GM19468 (cell line): ENCODE results near the gene CDK5.
"Not testable (repeated sequence)": the region's sequence is repeated elsewhere in the genome, so short reads cannot be mapped to it uniquely, and the experiment has no call there.

Experiments
- ATAC-seq: cut with Tn5 transposase; IDR thresholded peaks from one replicate; pipeline ENCODE4 v1.9.1; 2021; ENCODE audit warnings: mild to moderate bottlenecking, moderate library complexity, moderate number of reproducible peaks; ENCODE audit not compliant: unreplicated experiment; ENCODE audit errors: extremely low read depth

CDK5 gene

DNA sequence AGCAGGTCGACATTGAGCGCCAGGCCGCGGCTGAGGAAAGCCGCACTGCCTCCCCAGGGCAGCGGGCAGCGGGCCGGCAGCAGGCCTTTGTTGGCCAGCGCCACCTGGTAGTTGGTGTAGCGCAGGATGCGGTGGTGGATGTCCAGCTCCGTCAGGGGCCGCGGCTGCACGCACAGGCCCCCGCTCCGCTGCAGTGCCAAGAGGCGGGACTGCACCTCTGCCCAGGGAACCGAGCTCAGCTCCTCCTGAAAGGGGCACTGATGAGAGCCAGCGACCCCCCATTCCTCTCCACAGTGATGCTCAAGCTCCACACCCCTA, 38.6 kb downstream of the CDK5 start:
- ATAC-seq: no peak

DNA sequence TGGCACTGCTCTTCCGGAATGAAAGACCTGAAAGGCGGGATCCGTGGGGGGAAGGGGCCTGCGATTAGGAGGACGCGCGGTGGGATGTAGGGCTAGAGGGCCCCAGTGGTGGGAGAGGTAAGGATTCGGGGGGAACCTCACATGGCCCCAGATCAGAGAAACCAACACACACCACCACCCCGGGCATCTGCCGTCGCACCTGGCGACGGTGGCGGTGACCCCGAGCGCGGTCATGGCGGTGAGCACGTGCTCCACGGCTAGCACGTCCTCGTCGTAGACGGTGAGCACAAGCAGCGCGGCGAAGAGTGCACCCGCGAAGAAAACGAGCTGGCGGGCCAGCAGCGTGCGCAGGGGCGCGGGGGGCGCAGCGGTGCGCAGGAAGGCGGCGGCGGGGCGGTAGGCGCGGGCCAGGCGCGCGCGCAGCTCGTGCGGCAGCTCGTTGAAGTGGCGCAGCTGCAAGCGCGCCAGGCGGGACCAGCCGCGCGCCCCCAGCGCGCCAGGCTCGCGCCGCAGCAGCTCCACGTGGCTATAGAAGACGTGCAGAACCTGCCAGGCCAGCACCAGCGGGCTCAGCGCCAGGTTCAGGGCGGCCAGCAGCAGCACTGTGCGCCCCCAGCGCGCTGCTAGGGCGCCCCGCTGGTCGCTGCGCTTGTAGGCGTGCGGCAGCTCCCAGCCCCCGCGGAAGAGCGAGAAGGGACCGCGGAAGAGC, 39.1 kb downstream of the CDK5 start:
- no peak for ATAC-seq

DNA sequence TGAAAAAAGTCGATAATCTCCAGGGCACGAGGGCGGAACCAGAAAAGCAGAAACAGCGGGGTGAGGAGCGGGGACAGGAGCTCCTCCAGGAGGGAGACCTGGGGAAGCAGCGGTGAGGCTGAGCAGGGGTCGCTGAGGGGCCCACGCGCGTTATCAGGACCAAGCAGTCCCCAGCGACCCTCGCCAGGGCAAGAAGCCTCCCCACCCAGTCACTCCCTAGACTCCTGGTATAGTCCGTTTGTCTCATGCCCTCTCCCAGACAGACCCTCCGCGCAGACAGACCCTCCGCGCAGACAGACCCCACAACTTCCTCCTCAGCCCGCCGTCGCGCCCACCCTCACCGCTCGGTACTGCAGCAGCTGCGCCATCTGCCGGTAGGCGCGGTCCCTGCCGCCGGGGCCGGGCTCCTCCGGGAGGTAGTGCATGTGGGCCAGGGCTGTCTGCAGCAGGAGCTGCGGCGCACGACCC, 39.7 kb downstream of the CDK5 start:
- ATAC-seq: no peak

DNA sequence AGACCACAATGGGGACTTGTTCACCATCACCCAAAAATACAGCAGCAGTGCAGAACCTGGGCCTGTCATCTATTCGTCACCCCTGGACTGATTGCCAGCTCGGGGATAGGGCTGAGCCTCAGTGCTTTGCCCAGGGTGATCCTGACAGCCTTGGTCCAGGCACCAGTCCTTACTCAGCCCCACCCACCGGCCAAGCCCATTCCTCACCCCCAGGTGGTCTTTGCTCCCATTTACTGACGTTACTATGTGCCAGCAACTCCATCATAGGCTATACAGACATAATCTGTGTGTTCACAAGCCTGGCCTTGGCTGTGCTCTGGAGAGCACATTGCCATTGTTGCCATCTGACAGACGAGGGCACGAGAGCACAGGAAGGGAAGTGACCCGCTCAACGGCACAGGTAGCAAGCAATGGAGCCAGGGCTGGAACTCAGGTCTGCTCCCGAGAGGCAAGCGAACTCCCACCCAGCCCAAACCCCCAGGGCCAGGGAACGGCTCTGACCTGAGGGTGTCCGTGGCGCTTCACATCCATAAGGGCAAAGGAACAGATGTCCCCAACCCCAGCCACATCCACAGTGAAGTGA, 40.2 kb downstream of the CDK5 start:
- ATAC-seq: no peak

DNA sequence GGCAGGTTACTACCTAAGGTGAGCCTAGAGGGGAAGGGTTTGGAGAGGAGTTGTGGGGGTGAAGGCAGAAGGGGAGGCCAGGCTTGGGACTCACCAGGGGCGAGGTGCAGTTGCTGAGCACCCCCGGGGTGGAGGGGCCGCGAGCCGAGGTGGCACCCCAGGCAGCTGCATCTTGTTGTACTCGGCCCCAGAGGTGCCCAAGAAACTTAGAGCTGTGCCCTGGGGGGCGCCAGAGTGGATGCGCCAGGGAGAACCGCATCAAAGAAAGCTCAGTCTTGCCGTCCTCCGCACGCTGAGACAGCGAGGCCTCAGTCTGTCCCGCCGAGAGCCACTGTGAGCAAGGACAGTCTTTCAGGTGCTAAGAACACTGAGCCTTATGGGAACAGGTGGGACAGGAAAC, 40.8 kb downstream of the CDK5 start:
- ATAC-seq: no peak

DNA sequence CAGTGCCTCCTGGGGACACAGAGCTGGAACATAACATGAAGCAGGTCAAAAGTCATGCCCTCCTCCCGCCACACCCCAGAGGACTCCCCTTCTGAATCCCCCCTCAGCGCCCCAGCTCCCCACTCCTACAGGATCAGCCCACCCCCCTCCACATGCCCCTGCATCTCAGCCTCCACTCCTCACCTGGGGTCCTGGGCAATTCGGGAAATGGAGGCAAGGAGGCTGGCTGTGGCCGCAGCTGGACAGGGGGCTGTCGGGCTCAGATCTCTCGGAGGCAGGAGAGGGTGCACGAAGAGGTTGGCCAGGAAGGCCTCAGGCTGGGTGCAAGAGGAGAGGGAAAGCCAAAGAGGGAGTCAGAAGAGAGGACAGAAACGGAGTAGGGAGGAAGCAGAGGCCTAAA, 41.2 kb downstream of the CDK5 start:
- no peak for ATAC-seq

DNA sequence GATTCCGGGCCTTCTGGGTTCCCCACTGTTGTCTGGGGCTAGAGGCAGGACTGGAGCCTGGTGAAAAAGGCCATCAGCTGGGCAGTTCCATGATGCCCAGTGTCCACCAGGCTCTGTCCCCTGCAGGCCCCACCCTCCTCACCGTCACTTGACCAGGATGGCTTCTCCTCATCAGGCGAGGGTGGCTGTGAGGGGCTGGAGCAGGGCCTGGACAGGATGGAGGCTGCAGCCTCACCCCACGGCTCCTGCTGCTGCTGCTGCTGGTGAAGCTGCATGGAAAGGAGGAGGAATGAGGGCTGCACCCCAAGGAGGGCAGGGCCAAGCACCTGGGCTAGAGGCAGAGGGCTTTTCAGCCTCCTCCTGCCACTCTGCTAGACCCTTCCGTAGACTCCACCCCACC, 41.7 kb downstream of the CDK5 start:
- no peak for ATAC-seq

DNA sequence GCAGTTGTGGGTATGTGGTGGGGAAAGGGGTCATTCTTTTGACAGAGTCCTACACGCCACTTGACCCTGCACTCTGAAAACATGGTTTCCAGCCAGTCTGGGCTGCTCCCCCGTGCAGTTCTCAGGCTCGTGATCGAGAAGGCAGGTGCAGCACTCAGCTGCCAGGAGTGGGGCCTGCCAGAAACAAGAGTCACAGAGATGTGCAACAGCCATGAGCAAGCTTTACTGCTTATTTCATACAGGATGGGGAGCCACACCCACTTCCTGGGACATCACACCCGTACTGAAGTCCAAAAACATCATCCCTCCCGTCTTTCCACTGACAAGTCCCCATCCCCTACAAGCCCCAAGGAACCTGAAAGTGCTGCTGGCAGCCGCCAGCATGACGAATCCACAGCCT, 42.7 kb downstream of the CDK5 start:
- no peak for ATAC-seq

DNA sequence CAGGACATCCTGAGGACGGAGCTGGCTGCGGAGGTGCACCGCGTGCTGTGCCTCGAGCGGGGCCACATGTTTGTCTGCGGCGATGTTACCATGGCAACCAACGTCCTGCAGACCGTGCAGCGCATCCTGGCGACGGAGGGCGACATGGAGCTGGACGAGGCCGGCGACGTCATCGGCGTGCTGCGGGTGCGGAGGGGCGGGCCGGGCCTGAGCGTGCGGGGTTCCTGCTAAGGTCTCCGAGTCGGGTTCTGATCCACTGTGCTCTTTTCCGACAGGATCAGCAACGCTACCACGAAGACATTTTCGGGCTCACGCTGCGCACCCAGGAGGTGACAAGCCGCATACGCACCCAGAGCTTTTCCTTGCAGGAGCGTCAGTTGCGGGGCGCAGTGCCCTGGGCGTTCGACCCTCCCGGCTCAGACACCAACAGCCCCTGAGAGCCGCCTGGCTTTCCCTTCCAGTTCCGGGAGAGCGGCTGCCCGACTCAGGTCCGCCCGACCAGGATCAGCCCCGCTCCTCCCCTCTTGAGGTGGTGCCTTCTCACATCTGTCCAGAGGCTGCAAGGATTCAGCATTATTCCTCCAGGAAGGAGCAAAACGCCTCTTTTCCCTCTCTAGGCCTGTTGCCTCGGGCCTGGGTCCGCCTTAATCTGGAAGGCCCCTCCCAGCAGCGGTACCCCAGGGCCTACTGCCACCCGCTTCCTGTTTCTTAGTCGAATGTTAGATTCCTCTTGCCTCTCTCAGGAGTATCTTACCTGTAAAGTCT, 43.8 kb downstream of the CDK5 start:
- ATAC-seq: no peak

DNA sequence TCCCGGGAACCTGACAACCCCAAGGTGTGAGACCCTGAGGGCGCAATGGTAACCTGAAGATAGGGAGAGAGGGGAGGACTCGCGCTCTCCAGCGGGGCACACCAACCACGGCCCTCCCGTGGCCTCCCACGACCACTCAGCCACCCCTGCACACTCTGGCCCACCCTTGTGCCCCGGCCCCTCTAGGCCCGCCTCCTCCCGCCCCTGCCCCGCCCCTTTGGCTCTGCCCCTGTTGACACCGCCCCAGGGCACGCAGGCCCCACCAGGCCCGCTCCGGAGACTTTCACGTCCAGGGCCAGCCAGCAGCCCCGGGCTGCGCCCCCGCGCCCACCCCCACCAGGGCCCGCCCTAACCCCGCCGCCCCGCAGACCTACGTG, 44.4 kb downstream of the CDK5 start:
- ATAC-seq: no peak

DNA sequence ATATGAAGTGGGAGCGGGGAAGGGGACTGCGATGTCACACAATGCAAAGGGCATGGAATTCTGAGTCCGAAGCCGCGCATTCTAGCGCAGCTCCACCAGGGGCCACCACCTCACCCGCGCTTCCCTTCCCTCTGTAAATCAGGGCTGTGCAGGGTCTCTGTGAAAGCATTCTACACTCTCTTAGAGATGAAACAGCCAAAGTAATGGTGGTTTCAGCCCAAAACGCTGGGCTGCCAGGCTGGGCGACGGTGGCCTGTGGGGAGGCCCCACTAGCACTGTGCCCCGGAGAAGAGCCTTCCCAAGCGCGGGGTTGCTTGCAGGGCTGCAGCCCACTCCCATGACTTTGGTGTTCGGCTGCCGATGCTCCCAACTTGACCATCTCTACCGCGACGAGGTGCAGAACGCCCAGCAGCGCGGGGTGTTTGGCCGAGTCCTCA, 44.8 kb downstream of the CDK5 start:
- ATAC-seq: no peak

DNA sequence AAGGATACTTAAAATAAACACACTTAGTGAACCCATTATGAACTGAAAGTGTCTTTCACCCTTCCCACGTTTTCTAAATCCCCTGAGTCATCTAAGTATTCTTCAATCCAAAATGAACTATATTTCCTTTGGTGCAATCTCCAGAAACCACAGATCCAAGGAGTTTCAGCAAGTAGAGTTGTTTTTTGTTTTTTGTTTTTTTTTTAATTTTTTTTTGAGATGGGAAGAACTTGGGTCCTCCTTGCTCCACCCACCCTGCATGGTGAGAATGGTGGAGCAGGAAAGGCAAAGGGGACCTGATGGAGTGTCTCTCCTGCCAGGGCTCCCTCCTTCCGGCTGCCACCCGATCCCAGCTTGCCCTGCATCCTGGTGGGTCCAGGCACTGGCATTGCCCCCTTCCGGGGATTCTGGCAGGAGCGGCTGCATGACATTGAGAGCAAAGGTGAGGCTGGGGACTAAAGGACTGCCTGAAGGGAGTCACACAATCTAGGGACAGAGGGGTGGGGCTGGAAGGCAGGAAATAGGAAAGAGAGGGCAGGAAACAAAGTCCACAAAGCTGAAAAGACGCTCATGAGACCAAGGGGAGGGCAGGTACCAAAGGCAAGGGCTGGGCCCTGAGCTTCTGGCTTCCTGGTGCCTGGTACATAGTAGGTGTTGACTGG, 45.5 kb downstream of the CDK5 start:
- ATAC-seq: no peak

DNA sequence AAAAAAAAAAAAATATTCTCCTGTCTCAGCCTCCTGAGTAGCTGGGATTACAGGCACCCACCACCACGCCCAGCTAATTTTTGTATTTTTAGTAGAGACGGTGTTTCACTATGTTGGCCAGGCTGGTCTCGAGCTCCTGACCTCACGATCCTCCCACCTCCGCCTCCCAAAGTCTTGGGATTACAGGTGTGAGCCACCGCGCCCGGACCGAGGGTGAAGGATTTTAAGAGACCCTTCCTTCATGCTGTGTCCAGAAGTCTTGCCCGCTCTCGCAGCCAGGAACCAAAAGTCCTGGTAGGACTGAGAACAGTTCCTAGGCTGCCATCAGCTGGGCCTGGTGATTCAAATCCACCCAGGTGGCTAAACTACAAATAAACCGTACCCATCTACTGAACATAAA, 46.1 kb downstream of the CDK5 start:
- not testable (repeated sequence) for ATAC-seq

DNA sequence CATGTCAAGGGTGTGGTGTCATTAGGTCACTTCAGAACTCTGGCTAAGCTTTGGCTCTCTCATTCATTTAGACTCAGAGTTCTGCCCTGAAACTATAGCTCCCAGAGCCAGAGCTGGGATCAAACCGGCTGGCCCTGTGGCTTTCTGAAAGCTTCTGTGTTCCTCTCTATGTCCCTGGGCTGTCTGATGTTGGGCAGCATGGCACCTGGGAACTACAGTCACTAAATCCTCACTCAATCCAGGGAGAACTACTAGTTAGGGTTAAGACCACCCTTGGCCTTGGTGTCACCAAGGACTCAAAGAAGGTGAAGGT, 46.6 kb downstream of the CDK5 start:
- ATAC-seq: no peak

DNA sequence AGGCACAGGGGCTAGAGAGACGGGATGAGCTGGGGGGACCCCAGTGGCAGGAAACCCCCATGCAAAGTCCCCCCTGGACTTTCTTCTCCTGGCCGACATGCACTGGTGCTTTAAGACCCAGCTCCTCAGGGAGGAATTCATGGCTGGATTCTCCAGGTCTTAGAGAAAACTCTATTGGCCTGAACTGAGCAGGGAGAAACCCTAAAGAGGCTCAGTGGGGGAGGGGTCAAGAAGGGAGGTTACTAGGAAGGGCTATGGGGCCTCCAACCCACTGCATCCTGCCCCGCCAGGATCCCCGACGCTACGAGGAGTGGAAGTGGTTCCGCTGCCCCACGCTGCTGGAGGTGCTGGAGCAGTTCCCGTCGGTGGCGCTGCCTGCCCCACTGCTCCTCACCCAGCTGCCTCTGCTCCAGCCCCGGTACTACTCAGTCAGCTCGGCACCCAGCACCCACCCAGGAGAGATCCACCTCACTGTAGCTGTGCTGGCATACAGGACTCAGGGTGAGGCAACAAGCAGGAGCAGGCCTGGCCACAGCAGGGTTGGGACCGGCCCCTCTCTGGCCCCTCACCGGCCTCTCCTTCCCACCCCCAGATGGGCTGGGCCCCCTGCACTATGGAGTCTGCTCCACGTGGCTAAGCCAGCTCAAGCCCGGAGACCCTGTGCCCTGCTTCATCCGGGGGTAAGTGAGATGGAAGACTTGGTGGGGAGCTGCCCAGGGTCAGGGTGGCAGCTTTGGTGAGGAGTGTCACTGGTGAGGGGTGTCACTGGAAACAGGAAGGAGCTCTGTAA, 47.2 kb downstream of the CDK5 start:
- ATAC-seq: no peak

DNA sequence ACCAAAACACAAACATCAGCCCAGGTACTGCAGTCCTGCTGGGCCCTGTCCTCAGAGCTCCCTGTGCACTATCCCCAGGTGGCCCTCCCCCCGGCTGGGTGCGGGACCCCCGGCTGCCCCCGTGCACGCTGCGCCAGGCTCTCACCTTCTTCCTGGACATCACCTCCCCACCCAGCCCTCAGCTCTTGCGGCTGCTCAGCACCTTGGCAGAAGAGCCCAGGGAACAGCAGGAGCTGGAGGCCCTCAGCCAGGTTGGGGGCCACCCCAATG, 47.7 kb downstream of the CDK5 start:
- ATAC-seq: no peak

DNA sequence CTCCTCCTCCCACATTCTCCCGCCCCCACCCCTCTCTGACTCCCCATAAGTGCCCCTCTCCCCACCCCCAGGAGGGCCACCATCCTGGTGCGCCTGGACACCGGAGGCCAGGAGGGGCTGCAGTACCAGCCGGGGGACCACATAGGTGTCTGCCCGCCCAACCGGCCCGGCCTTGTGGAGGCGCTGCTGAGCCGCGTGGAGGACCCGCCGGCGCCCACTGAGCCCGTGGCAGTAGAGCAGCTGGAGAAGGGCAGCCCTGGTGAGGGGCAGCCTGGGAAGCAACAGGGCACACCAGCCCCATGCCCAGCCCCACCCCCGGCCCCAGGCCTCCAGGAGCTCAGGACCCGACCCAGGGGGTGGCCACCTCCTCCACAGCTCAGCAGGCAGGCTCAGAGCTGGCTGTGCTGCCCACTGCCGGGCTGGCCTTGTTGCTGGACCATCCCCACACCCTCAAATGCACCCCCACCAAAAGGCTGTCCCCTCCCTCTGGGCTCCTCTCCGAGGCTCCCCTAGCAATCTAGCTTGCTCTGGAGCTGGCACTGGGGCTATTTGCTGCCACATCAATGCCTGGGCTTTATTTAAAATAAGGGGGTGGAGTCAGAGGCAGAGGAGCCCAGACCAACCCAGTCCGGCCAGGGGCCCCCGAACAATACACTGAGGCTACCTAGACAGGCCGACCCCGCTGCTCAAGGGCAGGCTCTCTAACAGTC, 48.2 kb downstream of the CDK5 start:
- no peak for ATAC-seq

DNA sequence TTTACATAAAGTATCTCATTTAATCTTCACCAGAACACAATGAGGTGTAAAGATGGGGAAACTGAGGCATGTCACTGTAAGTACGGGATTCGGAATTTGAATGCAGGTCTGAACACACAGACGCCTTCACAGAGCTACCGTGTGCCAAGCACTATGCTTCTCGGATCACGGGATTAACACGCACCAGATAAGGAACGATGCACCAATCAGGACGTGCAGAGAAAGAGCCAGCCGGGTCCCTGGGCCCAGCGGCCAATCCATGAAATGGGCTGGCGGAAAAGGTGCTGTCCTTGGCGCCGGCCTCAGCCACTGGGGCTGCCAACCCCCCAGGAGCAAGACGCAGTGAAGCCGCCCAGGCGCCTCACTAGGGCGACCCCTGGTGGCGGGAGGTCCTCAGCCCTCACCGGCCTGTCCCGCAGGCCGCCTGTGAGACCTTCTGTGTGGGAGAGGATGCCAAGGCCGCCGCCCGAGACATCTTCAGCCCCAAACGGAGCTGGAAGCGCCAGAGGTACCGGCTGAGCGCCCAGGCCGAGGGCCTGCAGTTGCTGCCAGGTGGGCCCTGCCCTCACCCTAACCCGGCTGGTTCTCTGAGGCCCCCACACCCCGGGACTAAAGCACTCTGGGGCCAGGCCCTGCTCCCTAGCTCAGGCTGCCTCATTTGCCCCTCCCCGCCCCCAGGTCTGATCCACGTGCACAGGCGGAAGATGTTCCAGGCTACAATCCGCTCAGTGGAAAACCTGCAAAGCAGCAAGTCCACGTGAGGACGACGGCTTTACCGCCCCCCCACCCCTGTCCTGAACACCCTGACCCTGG, 49.0 kb downstream of the CDK5 start:
- no peak for ATAC-seq

DNA sequence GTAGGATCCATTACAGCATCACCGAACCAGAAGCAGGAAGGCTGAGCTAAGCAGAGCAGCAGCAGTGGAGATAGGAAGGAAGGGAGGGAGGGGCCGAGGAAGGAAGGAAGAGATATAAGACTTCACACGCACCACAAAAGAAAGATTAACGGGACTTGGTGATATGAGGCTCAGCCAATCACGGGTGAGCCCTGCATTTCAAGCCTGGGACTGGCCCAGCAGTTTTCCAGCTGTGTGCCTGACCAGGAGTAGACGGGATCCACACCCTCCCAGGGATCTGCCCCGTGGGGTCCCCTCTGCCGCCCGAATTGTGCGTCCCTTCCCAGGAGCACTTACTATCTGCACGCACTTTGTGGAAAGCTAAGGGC, 49.6 kb downstream of the CDK5 start:
- no peak for ATAC-seq
